GM19397 (cell line): ENCODE data around the gene CDH4.
"Not testable (repeated sequence)": the region's sequence is repeated elsewhere in the genome, so short reads cannot be mapped to it uniquely, and the experiment has no call there.

Source experiments
- ATAC-seq: cut with Tn5 transposase; IDR thresholded peaks from one replicate; pipeline ENCODE4 v1.9.1; 2021; ENCODE audit warnings: mild to moderate bottlenecking, moderate library complexity; ENCODE audit not compliant: unreplicated experiment

Gene CDH4

DNA sequence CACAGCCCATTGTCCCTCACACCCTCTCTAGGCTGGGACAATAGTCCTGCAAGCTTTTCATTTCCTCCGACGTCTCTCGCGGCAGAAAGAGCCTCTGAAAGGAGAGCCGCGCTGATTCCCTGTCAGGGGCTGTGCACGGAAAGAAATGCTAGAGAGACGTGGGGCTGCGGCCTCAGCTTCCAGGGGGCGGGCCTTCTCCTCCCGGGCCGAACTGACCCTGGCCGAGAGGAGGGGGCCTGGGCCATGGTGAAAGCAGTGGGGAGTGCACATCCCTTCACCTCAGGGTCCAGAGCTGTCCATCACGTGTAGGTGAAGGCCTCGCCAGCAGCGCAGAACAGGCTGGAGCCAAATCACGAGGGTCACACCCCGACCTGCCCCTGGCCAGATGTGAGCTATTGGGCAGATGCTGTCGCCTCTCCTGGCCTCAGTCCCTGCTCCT is 593.2 kb downstream of the CDH4 start:
- no peak for ATAC-seq

- no peak for ATAC-seq
Observed at GRCh38 chr20:61846074-61846473, 594.0 kb downstream of the CDH4 start.

DNA sequence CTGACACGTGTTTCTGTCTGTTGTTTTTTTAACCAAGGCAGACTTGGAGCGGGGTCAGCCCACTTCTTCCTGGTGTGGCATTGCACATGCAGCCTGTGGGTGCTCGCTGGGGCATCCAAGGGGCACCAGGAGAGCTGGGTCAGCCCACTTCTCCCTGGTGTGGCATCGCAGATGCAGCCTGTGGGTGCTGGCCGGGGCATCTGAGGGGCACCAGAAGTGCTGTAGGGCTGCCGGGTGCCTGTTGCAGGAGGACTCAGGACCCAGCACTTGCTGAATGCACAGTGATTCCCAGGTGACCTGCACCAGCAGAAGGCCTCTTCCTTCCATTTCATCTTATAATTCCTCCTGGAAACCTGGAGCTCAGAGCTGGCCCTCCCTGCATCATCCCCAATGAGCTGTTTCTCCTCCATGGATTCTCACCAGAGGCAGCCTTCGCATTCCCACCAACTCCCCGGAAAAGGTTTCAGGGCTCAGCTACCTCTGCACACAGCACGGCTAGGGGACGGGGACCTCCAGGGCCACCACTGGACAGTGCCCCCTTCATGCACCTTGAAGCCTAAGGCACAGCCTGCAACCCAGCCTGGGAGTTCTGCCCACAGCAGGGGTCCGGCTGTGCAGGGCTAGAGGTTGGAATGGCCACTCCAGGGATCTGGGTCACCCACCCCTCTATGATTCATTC is 594.8 kb downstream of the CDH4 start:
- ATAC-seq = no peak

DNA sequence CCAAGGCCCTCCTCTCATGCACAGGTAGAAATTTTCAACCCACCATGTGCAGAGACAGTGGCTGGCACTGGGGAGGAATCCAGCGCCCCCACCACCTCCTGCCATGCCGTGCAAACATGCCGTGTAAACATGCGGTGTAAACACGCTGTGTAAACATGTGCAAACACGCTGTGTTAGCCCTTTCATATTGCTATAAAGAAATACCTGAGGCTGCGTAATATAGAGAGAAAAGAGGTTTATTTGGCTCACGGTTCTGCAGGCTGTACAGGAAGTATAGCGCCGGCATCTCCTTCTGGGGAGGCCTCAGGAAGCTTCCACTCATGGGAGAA is 595.3 kb downstream of the CDH4 start:
- ATAC-seq = no peak

DNA sequence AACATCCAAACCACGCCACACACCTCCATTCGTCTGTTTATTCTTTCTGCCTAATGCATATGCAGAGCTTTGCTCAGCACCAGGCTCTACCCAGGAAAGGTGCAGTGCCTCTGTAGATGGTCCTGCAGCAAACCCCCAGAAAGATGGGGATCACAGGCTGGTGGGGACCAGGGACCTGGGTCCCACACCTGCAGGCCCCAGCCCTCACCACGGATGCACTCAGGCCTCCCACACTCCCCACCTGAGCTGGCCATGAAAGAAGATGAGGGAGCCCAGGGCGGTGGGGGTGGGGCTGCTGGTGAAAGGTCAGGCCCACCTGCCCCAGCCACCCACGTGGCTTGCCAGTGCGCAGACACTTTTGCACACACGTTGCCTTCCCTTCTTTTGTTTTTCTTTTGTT is 595.9 kb downstream of the CDH4 start:
- no peak for ATAC-seq

GRCh38 chr20:61848851-61849250 is 596.8 kb downstream of the CDH4 start:
- no peak for ATAC-seq

- no peak for ATAC-seq
Observed at GRCh38 chr20:61849376-61849775, 597.3 kb downstream of the CDH4 start.

- no peak for ATAC-seq
Observed at GRCh38 chr20:61849822-61850221, 597.8 kb downstream of the CDH4 start.

DNA sequence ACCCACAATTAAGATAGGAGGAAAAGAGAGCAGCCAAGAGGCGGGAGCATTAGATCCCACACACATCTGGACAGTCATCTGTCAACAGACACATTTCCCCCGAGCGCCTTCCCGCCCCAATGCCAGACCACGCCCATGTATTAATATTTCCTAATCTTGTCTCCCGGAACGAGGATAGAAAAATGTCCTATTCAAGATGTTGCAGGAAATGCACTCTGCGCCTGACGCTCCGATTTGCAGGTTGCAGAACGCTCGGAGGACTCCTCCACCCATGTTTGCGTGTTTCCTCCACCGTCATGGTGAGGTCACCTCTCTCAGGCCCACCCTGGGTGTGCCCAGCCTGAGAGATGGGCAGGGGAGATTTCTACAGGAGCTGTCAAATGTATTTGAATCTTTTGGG is 598.4 kb downstream of the CDH4 start:
- no peak for ATAC-seq

- no peak for ATAC-seq
Observed at GRCh38 chr20:61850926-61851900, 599.2 kb downstream of the CDH4 start.

DNA sequence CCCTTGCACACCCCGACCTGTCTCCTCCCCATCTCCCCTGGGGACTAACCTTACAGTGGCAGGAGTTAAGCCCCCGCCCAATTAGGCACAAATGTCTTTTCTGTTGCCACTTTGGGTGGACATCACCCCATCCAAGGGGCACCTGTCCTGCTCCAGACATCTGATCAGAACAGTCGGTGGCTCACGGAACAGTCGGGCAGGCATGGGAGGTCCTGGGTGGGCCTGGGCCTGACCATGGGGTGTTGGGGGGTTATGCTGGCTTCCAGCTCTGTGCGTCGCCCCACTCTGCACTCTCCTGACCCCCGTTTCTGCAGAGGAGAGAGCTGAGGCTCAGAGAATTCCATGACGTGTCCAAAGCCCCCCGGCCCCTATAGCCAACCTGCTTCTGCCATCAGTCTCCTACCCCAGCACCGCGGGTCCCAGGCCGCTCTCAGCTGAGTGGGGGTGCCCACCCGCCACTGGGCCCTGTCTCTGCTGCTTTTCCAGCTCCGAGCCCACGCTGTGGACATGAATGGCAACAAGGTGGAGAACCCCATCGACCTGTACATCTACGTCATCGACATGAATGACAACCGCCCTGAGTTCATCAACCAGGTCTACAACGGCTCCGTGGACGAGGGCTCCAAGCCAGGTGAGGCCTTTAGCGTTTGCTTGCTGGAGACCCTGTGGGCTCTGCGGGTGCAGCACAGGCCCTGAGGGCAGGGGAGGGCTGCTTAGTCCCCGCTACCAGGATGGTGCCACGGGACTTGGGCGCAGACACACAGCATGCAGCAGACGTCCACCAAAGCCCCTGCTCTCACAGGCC is 600.4 kb downstream of the CDH4 start:
- ATAC-seq = no peak

- ATAC-seq = no peak
Observed at GRCh38 chr20:61853073-61854005, 601.3 kb downstream of the CDH4 start.

DNA sequence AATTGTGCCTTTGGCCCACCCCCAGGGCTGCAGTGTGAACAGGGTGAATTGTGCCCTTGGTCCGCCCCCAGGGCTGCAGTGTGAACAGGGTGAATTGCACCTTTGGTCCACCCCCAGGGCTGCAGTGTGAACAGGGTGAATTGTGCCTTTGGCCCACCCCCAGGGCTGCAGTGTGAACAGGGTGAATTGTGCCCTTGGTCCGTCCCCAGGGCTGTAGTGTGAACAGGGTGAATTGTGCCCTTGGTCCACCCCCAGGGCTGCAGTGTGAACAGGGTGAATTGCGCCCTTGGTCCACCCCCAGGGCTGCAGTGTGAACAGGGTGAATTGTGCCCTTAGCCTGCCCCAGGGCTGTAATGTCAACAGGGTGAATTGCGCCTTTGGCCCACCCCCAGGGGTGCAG is 602.5 kb downstream of the CDH4 start:
- not testable (repeated sequence) for ATAC-seq

DNA sequence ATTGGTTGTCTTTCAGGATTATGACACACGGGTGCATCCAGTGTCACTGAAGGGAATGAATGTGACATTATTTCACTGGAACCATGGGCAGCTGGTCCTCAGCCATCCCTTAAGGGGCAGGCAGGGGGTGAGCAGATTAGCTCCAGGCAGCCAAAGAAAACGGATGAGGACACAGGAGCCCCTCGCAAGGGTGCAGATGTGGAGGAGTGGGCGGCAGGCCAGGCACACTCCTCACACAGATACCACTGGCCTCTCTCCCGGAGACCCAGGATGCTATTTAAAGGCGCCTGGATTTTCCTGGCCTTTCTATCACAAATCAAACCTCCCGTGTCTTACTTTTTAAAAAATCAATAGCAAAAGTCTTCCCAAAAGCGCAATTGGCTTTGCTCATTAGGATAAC is 603.2 kb downstream of the CDH4 start:
- no peak for ATAC-seq

GRCh38 chr20:61856626-61857413 is 604.8 kb downstream of the CDH4 start:
- ATAC-seq = no peak

GRCh38 chr20:61857414-61857775 is 605.3 kb downstream of the CDH4 start:
- no peak for ATAC-seq

DNA sequence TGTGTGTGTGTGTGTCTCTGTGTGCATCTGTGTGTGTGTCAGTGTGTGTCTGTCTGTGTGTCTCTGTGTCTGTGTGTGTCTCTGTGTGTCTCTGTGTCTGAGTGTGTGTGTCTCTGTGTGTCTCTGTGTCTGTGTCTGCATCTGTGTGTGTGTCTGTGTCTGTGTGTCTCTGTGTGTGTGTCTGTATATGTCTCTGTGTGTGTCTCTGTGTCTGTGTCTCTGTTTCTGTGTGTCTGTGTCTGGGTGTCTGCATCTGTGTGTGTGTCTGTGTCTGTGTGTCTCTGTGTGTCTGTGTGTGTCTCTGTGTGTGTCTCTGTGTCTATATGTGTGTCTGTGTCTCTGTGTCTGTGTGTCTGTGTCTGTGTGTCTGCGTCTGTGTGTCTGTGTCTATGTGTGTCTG is 605.8 kb downstream of the CDH4 start:
- no peak for ATAC-seq

DNA sequence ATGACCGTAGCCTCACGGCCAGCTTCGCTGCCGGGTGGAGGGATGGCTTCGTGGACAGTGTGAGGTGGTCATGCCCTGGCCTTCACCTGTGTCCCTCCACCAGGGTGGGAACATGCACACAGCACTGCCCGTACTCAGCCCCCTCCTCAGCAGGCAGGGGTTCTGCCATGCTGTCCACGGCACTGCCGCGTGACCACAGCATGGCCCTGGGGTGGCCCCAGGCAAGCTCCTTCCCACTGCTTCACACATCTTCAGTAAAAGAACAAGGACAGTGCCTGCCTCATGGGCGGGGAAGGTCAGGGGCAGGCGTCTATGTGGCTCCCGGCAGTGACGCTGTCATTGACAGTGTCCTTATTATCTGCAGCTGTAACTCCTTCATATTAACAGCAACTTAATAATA is 607.7 kb downstream of the CDH4 start:
- ATAC-seq = no peak

GRCh38 chr20:61860260-61860987 is 608.4 kb downstream of the CDH4 start:
- ATAC-seq = no peak
